Measurements from ENCODE around the gene HES4. TPM values are rescaled to one million over a fixed set of nuclear protein-coding genes. Genes with fewer than 3 reads are reported as not detected.

The HES4 gene
- total and polyA plus RNA-seq, 2 of the 13 experiments (the other 11 are each of a cell fraction or from before 2014, with no cell fraction given), result 8.8 to 10.6 TPM

DNA sequence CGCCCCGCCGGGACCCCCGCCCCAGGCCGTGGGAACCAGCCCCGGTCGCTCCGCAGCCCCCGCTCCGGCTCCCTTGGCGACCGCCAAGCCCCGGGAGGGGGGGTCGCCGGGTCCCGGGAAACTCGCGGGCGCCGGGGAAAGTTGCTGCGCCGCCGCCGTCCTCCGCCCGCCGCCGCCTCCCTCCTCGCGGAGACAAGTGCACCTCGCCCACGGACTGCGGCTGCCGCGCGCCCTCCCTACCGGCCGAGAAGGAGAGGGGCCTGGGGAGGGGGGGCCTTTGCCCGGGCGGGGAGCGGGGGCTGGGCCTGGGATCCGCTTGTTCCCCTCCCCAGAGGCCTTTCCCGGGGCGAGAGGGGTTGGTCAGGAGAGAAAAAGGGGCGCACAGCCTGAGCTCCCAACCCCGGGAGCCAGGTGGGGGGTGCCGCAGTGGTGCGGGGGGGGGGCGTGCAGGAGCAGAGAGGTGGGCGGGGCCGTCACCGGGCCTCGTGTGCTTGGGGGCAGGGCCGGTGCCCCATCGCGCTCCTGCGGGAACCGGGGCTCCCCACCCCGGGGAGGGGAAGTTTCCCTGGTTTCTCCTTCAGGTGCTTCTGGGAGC is 20.6 kb upstream of the HES4 start (continued):
- TF ChIP-seq, protein P1, sequence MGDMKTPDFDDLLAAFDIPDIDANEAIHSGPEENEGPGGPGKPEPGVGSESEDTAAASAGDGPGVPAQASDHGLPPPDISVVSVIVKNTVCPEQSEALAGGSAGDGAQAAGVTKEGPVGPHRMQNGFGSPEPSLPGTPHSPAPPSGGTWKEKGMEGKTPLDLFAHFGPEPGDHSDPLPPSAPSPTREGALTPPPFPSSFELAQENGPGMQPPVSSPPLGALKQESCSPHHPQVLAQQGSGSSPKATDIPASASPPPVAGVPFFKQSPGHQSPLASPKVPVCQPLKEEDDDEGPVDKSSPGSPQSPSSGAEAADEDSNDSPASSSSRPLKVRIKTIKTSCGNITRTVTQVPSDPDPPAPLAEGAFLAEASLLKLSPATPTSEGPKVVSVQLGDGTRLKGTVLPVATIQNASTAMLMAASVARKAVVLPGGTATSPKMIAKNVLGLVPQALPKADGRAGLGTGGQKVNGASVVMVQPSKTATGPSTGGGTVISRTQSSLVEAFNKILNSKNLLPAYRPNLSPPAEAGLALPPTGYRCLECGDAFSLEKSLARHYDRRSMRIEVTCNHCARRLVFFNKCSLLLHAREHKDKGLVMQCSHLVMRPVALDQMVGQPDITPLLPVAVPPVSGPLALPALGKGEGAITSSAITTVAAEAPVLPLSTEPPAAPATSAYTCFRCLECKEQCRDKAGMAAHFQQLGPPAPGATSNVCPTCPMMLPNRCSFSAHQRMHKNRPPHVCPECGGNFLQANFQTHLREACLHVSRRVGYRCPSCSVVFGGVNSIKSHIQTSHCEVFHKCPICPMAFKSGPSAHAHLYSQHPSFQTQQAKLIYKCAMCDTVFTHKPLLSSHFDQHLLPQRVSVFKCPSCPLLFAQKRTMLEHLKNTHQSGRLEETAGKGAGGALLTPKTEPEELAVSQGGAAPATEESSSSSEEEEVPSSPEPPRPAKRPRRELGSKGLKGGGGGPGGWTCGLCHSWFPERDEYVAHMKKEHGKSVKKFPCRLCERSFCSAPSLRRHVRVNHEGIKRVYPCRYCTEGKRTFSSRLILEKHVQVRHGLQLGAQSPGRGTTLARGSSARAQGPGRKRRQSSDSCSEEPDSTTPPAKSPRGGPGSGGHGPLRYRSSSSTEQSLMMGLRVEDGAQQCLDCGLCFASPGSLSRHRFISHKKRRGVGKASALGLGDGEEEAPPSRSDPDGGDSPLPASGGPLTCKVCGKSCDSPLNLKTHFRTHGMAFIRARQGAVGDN (CRISPR knock-in tag; IDR thresholded peaks at IDR 0.05), result no peak; the same call in 1 of the 2 replicates
- no peak for TF ChIP-seq NR2C2 (CRISPR knock-in tag; IDR thresholded peaks at IDR 0.05; ENCODE audit: borderline replicate concordance)
- TF ChIP-seq MTA1 (CRISPR knock-in tag; IDR thresholded peaks at IDR 0.05; ENCODE audit: borderline replicate concordance), result no peak
- no peak for TF ChIP-seq GABPB1 (CRISPR knock-in tag; IDR thresholded peaks at IDR 0.05)
- peak; percentile 5; the same call in 1 of the 2 replicates for TF ChIP-seq ZNF556 (CRISPR knock-in tag; IDR thresholded peaks at IDR 0.05; ENCODE audit: borderline replicate concordance)
- TF ChIP-seq PAWR (CRISPR knock-in tag; IDR thresholded peaks at IDR 0.05; ENCODE audit: borderline replicate concordance), result no peak
- TF ChIP-seq, protein P2, sequence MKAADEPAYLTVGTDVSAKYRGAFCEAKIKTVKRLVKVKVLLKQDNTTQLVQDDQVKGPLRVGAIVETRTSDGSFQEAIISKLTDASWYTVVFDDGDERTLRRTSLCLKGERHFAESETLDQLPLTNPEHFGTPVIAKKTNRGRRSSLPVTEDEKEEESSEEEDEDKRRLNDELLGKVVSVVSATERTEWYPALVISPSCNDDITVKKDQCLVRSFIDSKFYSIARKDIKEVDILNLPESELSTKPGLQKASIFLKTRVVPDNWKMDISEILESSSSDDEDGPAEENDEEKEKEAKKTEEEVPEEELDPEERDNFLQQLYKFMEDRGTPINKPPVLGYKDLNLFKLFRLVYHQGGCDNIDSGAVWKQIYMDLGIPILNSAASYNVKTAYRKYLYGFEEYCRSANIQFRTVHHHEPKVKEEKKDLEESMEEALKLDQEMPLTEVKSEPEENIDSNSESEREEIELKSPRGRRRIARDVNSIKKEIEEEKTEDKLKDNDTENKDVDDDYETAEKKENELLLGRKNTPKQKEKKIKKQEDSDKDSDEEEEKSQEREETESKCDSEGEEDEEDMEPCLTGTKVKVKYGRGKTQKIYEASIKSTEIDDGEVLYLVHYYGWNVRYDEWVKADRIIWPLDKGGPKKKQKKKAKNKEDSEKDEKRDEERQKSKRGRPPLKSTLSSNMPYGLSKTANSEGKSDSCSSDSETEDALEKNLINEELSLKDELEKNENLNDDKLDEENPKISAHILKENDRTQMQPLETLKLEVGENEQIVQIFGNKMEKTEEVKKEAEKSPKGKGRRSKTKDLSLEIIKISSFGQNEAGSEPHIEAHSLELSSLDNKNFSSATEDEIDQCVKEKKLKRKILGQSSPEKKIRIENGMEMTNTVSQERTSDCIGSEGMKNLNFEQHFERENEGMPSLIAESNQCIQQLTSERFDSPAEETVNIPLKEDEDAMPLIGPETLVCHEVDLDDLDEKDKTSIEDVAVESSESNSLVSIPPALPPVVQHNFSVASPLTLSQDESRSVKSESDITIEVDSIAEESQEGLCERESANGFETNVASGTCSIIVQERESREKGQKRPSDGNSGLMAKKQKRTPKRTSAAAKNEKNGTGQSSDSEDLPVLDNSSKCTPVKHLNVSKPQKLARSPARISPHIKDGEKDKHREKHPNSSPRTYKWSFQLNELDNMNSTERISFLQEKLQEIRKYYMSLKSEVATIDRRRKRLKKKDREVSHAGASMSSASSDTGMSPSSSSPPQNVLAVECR (CRISPR knock-in tag; IDR thresholded peaks at IDR 0.05; ENCODE audit: borderline replicate concordance), result peak; percentile 2; the same call in 1 of the 2 replicates
- no peak for TF ChIP-seq HNRNPH1 (optimal IDR thresholded peaks at IDR 0.05; ENCODE audit: low read depth, low read length)
- TF ChIP-seq KDM2A (CRISPR knock-in tag; IDR thresholded peaks at IDR 0.05; ENCODE audit: borderline replicate concordance, low read depth), result no peak

Measured in HepG2 (cell line).